ENCODE results near the gene RUNX3.

GRCh38 chr1:24936684-24937083, 6.6 kb upstream of the RUNX3 start:
- TF ChIP-seq CTCF (IDR thresholded peaks at IDR 0.05; ENCODE audit: control extremely low read depth in 1 of 3, insufficient read depth in 1 of 3, low read depth in 1 of 3, low read length in 3 of 3), result no peak
- TF ChIP-seq RFX5 (IDR thresholded peaks at IDR 0.05; ENCODE audit: borderline replicate concordance, low read depth, low read length), result no peak

Data from H1 (cell line).